Tongue (tissue), 3 donors: Measurements from ENCODE around the gene IARS2. TPM values are rescaled to one million over a fixed set of nuclear protein-coding genes. Genes with fewer than 3 reads are reported as not detected.
A peak's percentile ranks its signal among the peaks of the same experiment; 100 is the strongest.
"Not testable (repeated sequence)": the region's sequence is repeated elsewhere in the genome, so short reads cannot be mapped to it uniquely, and the experiment has no call there.

ENCODE experiments used
- DNase-seq: peaks from one replicate; pipeline ENCODE4 v3.0.0-alpha.2; 2015
- small RNA-seq: library from RNA; depleted of rRNA; stranded (forward); fragments of <200 nt; gene quantifications from one replicate; pipeline ENCODE3, GENCODE V24; 2014; ENCODE audit warnings: low replicate concordance
- total RNA-seq: library from RNA; depleted of rRNA; stranded (reverse); fragments of >200 nt; gene quantifications from one replicate; pipeline ENCODE4 v1.2.3, GENCODE V29; 2014

IARS2 gene
- total RNA-seq, 1 donor from 2014 or later = 89.8 TPM

GRCh38 chr1:220166853-220167252 lies 72.9 kb downstream of the IARS2 start:
- DNase-seq = no peak

- not testable (repeated sequence) for DNase-seq
These were observed 76.0 kb downstream of the IARS2 start for GRCh38 chr1:220169887-220170286.

GRCh38 chr1:220170836-220171526 lies 77.0 kb downstream of the IARS2 start:
- no peak for DNase-seq

- no peak for DNase-seq
These were observed 82.6 kb downstream of the IARS2 start for GRCh38 chr1:220176540-220176939.

GRCh38 chr1:220182111-220182510 lies 88.2 kb downstream of the IARS2 start:
- DNase-seq = no peak

- no peak for DNase-seq
These were observed 88.7 kb downstream of the IARS2 start for GRCh38 chr1:220182656-220183055.

GRCh38 chr1:220184506-220184905 lies 90.6 kb downstream of the IARS2 start:
- no peak for DNase-seq

GRCh38 chr1:220186752-220187151 lies 92.8 kb downstream of the IARS2 start:
- no peak for DNase-seq

- no peak for DNase-seq
These were observed 94.6 kb downstream of the IARS2 start for GRCh38 chr1:220188538-220188937.

- peak; percentile 46 for DNase-seq
These were observed 95.9 kb downstream of the IARS2 start for GRCh38 chr1:220189750-220190347.

- DNase-seq = no peak
These were observed 101.8 kb downstream of the IARS2 start for GRCh38 chr1:220195701-220196100.

Small RNA genes lying within 50 kb of the gene (small RNA-seq; reads per million reads assigned to genes)
- gene MIR194-1 (0.06 reads per million), gene MIR215 (2.1 reads per million, percentile 90 among the genes with 10 or more reads in this experiment)

Other genes starting within 250 kb of the IARS2 start
- gene SLC30A10, start 165.6 kb upstream of the IARS2 start, total RNA-seq = 2.2 TPM
- gene EPRS1, start 47.6 kb upstream of the IARS2 start, total RNA-seq = 110 TPM
- gene BPNT1, start 4.3 kb upstream of the IARS2 start, total RNA-seq = 20.3 TPM
- 37.0 TPM for gene RAB3GAP2, start 178.3 kb downstream of the IARS2 start, total RNA-seq